Measurements from ENCODE around the gene CADPS2.

- TF ChIP-seq CTCF (IDR thresholded peaks at IDR 0.05 in 4 of 5, conservative IDR thresholded peaks at IDR 0.05 in 1 of 5) (no peak), POLR2A (IDR thresholded peaks at IDR 0.05) (no peak)
Measured at GRCh38 chr7:122384528-122384927, 501.7 kb downstream of the CADPS2 start.
